ENCODE data around the gene GLI3. TPM values are rescaled to one million over a fixed set of nuclear protein-coding genes. Genes with fewer than 3 reads are reported as not detected.

GLI3 gene
- total RNA-seq, 1 donor from 2014 or later = 136 TPM

DNA sequence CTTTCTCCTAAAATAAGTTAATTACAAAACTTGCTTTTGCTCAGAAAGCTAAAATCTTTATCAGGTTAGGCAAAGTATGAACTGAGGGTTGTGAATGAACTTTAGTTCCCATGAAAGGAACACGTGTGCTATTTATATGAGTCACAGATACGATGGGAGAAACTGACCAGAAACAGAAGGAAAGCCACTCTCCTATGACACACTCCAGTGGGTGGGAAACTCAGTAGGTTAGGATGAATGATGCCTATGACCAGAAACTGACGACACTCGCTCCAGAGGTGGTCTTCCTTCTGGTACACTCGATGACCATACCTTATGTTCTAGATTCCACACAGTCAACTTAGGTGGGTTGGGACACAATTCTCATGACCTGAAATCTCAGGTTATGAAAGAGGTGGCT, 318.4 kb downstream of the GLI3 start:
- Mint-ChIP-seq H3K36me3 (ENCODE audit: low read depth) (no peaks in the 10 kb centered on the region), H3K27ac (ENCODE audit: unreplicated experiment) (no peak overlapping the region), H3K9me3 (no peaks in the 10 kb centered on the region), H3K27me3 (ENCODE audit: low read depth) (no peaks in the 10 kb centered on the region), H3K4me3 (no peak overlapping the region), H3K4me1 (no peaks in the 10 kb centered on the region)
- TF ChIP-seq, protein P1, sequence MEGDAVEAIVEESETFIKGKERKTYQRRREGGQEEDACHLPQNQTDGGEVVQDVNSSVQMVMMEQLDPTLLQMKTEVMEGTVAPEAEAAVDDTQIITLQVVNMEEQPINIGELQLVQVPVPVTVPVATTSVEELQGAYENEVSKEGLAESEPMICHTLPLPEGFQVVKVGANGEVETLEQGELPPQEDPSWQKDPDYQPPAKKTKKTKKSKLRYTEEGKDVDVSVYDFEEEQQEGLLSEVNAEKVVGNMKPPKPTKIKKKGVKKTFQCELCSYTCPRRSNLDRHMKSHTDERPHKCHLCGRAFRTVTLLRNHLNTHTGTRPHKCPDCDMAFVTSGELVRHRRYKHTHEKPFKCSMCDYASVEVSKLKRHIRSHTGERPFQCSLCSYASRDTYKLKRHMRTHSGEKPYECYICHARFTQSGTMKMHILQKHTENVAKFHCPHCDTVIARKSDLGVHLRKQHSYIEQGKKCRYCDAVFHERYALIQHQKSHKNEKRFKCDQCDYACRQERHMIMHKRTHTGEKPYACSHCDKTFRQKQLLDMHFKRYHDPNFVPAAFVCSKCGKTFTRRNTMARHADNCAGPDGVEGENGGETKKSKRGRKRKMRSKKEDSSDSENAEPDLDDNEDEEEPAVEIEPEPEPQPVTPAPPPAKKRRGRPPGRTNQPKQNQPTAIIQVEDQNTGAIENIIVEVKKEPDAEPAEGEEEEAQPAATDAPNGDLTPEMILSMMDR (conservative IDR thresholded peaks at IDR 0.05) = no peak
- DNase-seq (ENCODE audit: low read depth, low spot score) = no peak

DNA sequence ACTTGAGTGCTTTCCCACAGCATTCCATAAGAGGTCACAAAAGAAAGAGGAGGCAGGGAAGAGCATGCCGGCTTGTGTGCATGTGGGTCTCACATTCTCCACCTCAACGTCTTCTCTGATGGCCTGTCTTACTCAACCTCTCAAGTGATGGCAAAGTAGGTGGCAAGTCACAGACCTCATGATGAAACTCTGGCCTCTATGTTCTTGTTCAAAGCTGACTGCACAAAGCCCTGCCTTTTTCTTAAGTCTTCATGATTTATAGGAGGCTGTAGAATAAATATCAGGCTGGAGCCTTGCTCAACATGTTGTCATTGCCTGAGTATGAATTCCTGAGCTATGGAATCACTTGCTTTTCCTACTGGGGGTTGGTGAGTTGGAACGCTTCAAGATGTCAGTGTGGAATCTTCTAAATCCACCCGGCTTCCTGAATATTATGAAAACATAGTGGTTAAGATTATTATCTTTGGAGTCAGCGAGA, 320.5 kb downstream of the GLI3 start:
- Mint-ChIP-seq H3K27me3 (ENCODE audit: low read depth) (no peaks in the 10 kb centered on the region), H3K36me3 (ENCODE audit: low read depth) (no peaks in the 10 kb centered on the region), H3K9me3 (no peaks in the 10 kb centered on the region), H3K4me3 (no peak overlapping the region), H3K27ac (ENCODE audit: unreplicated experiment) (no peak overlapping the region), H3K4me1 (no peaks in the 10 kb centered on the region)
- DNase-seq (ENCODE audit: low read depth, low spot score) = no peak
- TF ChIP-seq, protein P1 (conservative IDR thresholded peaks at IDR 0.05) = no peak

DNA sequence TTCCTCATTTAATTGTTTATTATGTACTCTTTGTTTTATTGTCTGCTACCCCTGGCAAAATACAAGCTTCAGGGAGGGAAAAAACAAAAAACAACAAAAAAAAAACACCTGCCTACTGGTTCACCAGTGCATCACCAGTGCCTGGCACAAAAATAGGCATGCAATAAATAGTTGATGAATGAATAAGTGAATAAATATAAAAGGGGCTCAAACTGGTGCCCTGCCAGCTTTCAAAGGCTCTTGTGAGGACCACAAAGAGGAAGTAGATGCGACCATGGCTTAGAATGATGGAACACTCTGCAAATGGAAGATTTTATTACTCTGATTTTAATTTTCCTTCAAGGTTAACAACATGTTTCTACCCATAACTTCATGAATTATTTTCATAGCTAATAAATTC, 321.1 kb downstream of the GLI3 start:
- Mint-ChIP-seq H3K4me3 (no peak overlapping the region), H3K36me3 (ENCODE audit: low read depth) (no peaks in the 10 kb centered on the region), H3K9me3 (no peaks in the 10 kb centered on the region), H3K4me1 (no peaks in the 10 kb centered on the region), H3K27me3 (ENCODE audit: low read depth) (no peaks in the 10 kb centered on the region), H3K27ac (ENCODE audit: unreplicated experiment) (no peak overlapping the region)
- TF ChIP-seq, protein P1 (conservative IDR thresholded peaks at IDR 0.05) = no peak
- DNase-seq (ENCODE audit: low read depth, low spot score) = no peak

DNA sequence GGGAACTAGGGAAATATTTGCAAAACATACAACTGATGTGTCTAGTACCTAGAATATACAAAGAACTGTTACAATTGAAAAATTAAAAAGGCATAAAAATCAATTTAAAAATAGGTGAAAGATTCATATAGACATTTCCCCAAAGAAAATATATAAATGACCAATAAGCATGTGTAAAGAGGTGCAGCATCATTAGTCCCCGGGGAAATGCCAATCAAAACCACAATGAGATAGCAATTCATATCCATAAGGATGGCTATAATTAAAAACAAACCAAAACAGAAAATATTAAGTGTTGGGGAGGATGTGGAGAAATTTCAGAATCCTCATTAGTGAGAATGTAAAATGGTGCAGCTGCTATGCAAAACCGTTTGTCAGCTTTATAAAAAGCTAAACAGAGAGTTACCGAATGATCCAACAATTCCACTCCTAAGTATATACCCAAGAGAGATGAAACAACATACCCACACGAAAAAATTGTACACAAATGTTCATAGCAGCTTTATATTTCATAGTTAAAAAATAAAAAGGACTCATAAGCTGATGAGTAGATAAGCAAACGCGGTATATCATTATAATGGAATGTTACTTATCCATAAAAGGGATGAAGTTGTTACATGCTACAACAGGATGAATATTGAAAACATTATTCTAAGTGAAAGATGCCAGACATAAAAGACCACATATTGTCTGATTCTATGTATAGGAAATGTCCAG, 324.0 kb downstream of the GLI3 start:
- Mint-ChIP-seq H3K36me3 (ENCODE audit: low read depth) (no peaks in the 10 kb centered on the region), H3K9me3 (peaks cover 4% of the 10 kb centered on the region), H3K27me3 (ENCODE audit: low read depth) (no peaks in the 10 kb centered on the region), H3K27ac (ENCODE audit: unreplicated experiment) (no peak overlapping the region), H3K4me1 (no peaks in the 10 kb centered on the region), H3K4me3 (no peak overlapping the region)
- DNase-seq (ENCODE audit: low read depth, low spot score) = no peak
- TF ChIP-seq, protein P1 (conservative IDR thresholded peaks at IDR 0.05) = no peak

DNA sequence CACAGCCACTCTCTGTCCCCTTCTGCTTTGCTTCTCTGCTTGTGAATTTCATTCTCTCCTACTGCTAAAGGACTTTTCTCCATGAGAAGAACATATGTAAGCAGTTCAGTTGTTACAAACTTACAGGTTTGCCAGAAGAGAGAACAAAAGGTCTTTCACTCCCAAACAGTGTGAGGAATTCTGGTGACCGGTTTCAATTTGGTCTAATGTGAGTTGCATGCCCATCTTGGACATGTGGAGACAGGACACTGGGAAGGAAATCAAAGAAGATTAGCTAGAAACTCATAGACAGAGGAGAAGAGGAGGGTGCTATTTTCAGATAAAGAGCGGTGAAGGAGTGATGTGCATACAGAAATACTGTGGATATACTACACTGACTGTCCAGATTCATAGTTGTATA, 324.6 kb downstream of the GLI3 start:
- no peaks in the 10 kb centered on the region for H3K4me1 Mint-ChIP-seq
- DNase-seq (ENCODE audit: low read depth, low spot score) = no peak
- H3K27ac Mint-ChIP-seq (ENCODE audit: unreplicated experiment) = no peak overlapping the region
- no peaks in the 10 kb centered on the region for H3K36me3 Mint-ChIP-seq (ENCODE audit: low read depth)
- H3K9me3 Mint-ChIP-seq = peaks cover 4% of the 10 kb centered on the region
- TF ChIP-seq, protein P1 (conservative IDR thresholded peaks at IDR 0.05) = no peak
- H3K4me3 Mint-ChIP-seq = no peak overlapping the region
- no peaks in the 10 kb centered on the region for H3K27me3 Mint-ChIP-seq (ENCODE audit: low read depth)

All from neural crest cell (in vitro differentiated cells).